NOMO-1 treated with DMSO at 0.1 percent for 48 hours (cell line): ENCODE results near the gene HDAC4.

Experiments
- DNase-seq: peaks from one replicate; lab custom pipeline; 2025; ENCODE audit not compliant: unreplicated experiment; lab: John Stamatoyannopoulos, UW

HDAC4 gene

GRCh38 chr2:239148495-239149200 lies 252.2 kb downstream of the HDAC4 start:
- DNase-seq: no peak

- no peak for DNase-seq
These were observed 253.4 kb downstream of the HDAC4 start for GRCh38 chr2:239147376-239147775.

- DNase-seq: no peak
These were observed 254.1 kb downstream of the HDAC4 start for GRCh38 chr2:239146741-239147181.

GRCh38 chr2:239146011-239146641 lies 254.7 kb downstream of the HDAC4 start:
- no peak for DNase-seq

- DNase-seq: no peak
These were observed 255.2 kb downstream of the HDAC4 start for GRCh38 chr2:239145601-239146000.

- DNase-seq: no peak
These were observed 255.7 kb downstream of the HDAC4 start for GRCh38 chr2:239145106-239145505.

- no peak for DNase-seq
These were observed 256.2 kb downstream of the HDAC4 start for GRCh38 chr2:239144713-239144999.

- DNase-seq: no peak
These were observed 256.7 kb downstream of the HDAC4 start for GRCh38 chr2:239143858-239144712.

GRCh38 chr2:239142806-239143205 lies 258.0 kb downstream of the HDAC4 start:
- no peak for DNase-seq

GRCh38 chr2:239142296-239142695 lies 258.5 kb downstream of the HDAC4 start:
- DNase-seq: no peak

- DNase-seq: no peak
These were observed 259.6 kb downstream of the HDAC4 start for GRCh38 chr2:239141021-239141760.

- DNase-seq: no peak
These were observed 260.3 kb downstream of the HDAC4 start for GRCh38 chr2:239140346-239141020.

- no peak for DNase-seq
These were observed 261.3 kb downstream of the HDAC4 start for GRCh38 chr2:239139566-239139965.

GRCh38 chr2:239139101-239139500 lies 261.7 kb downstream of the HDAC4 start:
- DNase-seq: no peak

GRCh38 chr2:239138610-239139009 lies 262.2 kb downstream of the HDAC4 start:
- no peak for DNase-seq

- no peak for DNase-seq
These were observed 262.9 kb downstream of the HDAC4 start for GRCh38 chr2:239137898-239138283.

GRCh38 chr2:239137165-239137897 lies 263.5 kb downstream of the HDAC4 start:
- no peak for DNase-seq

GRCh38 chr2:239136762-239137161 lies 264.1 kb downstream of the HDAC4 start:
- no peak for DNase-seq

GRCh38 chr2:239136203-239136602 lies 264.6 kb downstream of the HDAC4 start:
- no peak for DNase-seq

GRCh38 chr2:239135531-239135930 lies 265.3 kb downstream of the HDAC4 start:
- no peak for DNase-seq
